GM19395 (cell line): ENCODE results near the gene EXOC3.

Source experiments
- ATAC-seq: cut with Tn5 transposase; IDR thresholded peaks from one replicate; pipeline ENCODE4 v1.9.1; 2021; ENCODE audit warnings: mild to moderate bottlenecking, moderate library complexity; ENCODE audit not compliant: unreplicated experiment

Gene EXOC3

GRCh38 chr5:437281-437771, 5.7 kb upstream of the EXOC3 start:
- ATAC-seq = no peak

- no peak for ATAC-seq
These were observed 4.4 kb upstream of the EXOC3 start for GRCh38 chr5:438481-438981.

- no peak for ATAC-seq
These were observed 3.8 kb upstream of the EXOC3 start for GRCh38 chr5:439181-439580.

GRCh38 chr5:439636-440035, 3.3 kb upstream of the EXOC3 start:
- no peak for ATAC-seq

DNA sequence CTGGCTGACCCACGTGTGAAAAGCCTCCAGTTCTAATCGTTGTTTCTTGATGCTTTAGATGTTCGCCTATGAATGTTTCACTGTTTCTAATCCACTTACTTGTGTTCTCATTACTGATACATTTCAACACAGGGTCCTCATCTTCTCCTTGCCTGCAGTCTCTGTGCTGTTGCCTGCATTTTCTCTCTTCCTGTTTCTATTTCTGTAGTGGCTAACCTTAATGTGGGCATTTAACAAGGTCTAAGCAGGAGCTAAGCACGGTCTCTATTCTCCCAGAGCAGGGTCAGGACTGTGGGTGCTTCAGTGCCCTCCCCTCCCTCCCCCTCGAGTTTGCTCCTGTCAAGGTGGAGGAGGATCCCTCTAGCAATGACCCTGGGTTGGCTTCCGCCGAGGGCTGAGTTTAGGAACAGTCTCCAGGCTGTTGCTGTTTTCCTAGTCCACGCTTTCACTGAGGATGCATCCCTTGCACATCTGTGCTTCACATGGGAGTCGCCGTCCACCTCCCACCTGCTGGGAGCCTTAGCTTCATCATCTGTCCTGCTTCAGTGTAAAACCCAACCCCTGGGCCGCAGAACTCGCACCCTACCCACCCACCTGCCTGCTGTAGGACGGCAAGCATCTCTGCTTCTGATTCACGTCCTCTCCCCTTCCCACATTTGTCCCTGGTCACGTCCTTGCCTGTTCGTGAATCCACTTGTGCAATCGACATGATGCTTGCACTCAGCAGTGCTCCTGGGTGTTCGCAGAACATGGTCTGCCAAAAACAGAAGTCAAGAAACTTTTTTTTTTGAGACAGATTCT, 2.4 kb upstream of the EXOC3 start:
- ATAC-seq = no peak

- ATAC-seq = no peak
These were observed 1.0 kb upstream of the EXOC3 start for GRCh38 chr5:441996-442334.

DNA sequence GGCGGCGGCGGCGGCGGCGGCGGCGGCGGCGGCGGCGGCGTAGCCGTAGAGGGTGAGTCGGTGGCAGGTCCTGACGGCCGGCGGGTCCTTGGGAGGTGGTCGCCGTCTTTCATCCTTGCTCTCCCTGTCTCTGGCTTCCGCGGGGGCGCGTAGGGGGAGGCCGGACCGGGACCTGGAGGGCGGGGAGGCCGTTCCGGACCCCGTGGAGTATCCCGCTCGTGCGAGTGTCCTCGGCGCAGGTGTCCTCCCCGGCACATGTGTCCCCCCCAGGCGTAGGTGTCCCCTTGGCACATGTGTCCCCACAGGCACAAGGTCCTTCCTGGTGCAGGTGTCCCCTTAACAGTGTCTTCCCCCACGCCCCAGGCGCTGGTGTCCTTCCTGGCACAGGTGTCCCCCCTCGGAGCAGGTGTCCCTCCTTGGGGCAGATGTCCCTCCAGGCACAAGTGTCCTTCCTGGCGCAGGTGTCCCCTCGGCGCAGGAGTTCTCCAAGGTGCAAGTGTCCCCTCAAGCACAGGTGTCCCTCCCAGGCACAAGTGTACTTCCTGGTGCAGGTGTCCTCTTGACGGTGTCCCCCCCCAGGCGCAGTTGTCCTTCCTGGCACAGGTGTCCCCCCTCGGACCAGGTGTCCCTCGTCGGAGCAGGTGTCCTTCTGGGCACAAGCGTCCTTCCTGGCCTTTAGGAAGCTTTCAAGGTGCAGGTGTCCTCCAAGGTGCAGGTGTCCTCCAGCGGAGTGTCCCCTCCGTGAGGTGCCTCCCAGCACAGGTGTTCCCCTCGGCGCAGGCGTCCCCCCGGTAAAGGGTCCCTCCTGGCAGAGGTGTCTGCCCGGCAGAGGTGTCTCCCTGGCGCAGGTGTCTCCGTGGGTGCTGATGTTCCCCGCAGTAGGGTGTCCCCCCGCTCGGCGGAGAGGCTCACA, 519 bp downstream of the EXOC3 start:
- peak; percentile 31 for ATAC-seq

GRCh38 chr5:444226-444625, 1.2 kb downstream of the EXOC3 start:
- ATAC-seq = no peak

- no peak for ATAC-seq
These were observed 2.6 kb downstream of the EXOC3 start for GRCh38 chr5:445591-445990.

GRCh38 chr5:446066-446882, 3.3 kb downstream of the EXOC3 start:
- no peak for ATAC-seq

DNA sequence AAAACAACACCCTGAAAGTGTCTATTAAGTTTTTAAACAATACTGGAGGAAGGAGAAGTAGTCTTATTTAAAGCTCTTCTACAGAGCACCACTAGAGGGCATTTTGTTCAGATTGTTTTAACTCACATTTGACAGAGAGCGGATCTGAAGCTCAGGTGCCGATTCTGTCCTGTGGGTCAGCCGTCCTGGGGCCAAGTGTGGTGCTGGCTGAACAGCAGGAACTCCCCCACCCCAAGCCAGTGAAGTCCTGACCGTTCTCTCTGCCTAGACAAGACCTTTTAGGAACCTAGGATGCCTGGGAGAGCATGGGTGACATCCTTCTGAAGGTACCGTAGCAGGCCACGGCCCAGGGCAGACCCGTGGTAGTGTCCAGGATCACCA, 3.9 kb downstream of the EXOC3 start:
- no peak for ATAC-seq

DNA sequence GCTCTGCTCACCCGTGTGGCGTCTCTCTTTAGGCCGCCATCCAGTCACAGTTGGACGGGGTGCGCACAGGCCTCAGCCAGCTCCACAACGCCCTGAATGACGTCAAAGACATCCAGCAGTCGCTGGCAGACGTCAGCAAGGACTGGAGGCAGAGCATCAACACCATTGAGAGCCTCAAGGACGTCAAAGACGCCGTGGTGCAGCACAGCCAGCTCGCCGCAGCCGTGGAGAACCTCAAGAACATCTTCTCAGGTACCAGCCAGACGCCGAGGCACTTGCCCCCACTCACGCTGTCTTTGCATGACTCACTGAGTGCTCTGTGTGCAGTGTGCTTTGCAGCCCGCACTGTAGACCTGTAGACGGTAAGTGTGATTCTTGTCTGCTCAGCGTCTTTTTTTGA, 4.5 kb downstream of the EXOC3 start:
- no peak for ATAC-seq

- no peak for ATAC-seq
These were observed 5.2 kb downstream of the EXOC3 start for GRCh38 chr5:448061-448765.

DNA sequence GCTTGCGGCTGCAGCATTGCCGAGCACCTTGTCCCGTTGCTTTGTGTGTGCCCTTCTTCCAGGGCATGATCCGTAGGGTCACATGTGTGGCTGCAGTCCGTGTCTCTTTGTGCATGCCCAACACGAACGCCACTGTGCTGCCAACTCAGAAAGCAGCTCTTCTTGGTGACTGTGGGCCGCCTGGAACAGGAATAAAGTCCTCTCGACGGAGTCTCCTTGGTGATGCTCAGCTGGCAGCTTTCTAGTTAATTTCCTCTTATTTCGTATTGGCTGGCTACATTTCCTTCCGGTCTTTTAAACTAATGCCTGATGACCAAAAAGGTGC, 5.8 kb downstream of the EXOC3 start:
- ATAC-seq = no peak

- ATAC-seq = no peak
These were observed 6.2 kb downstream of the EXOC3 start for GRCh38 chr5:449151-449550.

DNA sequence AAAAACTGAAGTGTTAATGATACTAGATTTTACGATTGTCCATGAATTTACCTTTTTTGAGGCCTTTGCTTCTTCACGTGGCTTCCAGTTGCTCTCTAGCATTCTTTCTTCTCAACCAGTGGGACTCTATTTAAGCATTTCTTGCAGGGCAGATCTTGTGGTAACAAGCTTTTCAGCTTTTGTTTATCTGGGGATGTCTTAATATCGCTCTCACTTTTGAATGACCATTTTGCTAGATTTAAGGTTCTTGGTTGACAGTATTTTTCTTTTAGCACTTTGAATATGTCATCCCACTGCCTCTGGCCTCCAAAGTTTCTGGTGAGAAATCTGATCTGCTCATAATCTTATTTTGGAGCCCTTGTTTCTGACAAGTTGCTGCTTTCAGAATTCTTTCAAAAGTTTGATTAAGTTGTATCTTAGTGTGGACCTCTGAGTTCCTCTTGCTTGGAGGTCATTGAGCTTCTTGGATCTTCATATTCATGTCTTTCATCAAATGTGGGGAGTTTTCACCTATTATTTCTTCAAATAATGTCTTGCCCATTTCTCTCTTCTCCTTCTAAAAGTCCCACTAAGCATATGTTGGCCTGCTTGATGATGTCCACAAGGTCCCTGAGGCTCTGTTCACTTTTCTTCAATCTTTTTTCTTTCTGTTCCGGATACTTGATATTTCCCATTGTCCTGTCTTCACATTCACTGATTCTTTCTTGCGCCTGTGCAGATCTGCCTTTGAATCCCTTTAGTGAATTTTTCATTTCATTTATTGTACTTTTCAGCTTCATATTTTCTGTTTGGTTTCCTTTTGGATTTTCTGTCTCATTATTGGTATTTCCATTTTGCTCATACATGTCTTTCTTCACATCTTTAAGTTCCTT, 8.8 kb downstream of the EXOC3 start:
- ATAC-seq = no peak

DNA sequence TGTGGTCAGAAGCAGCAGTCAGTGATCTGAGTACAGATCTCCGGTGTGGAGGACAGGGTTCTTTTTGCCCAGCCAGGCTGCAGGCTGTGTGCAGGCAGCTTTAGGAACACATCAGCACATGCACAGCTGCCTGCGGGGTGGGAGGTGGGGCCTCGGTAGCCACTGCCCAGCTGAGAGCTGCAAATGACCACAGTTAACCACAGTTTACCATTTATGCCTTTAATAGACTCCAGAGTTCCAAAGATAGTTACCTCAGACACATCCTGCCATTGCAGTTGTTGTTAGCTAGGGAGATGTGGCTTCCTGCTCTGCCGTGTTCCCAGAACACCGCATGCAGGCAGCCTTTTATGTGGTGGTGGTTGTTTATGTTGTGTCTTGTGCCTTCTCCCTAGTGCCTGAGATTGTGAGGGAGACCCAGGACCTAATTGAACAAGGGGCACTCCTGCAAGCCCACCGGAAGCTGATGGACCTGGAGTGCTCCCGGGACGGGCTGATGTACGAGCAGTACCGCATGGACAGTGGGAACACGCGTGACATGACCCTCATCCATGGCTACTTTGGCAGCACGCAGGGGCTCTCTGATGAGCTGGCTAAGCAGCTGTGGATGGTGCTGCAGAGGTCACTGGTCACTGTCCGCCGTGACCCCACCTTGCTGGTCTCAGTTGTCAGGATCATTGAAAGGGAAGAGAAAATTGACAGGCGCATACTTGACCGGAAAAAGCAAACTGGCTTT, 10.2 kb downstream of the EXOC3 start:
- no peak for ATAC-seq

GRCh38 chr5:453725-454481, 10.9 kb downstream of the EXOC3 start:
- no peak for ATAC-seq
